ENCODE results near the gene CEP41. TPM values are rescaled to one million over a fixed set of nuclear protein-coding genes. Genes with fewer than 3 reads are reported as not detected.

The CEP41 gene
- total RNA-seq, 1 donor from 2014 or later = 10.0 TPM

DNA sequence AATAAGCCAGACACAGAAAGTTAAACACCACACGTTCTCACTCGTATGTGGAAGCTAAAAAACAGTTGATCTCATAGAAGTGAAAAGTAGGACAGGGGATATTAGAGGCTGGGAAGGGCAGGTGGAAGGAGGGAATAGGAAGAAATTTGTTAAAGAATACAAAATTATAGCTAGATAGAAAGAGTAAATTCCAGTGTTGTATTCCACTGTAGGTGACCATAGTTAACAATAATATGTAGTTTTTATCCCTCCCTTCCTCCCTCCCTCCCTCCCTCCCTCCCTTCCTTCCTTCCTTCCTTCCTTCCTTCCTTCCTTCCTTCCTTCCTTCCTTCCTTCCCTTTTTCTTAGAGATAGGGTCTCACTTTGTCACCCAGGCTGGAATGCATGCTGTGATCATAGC lies 31.2 kb upstream of the CEP41 start:
- DNase-seq (no peak), ATAC-seq (no peak)
- Histone ChIP-seq H3K4me1 (no peaks in the 10 kb centered on the region), H3K27me3 (ENCODE audit: low read depth) (no peaks in the 10 kb centered on the region), H3K9me3 (no peaks in the 10 kb centered on the region), H3K36me3 (no peaks in the 10 kb centered on the region), H3K4me3 (no peak overlapping the region), H3K27ac (no peak overlapping the region)
- TF ChIP-seq, protein P1, sequence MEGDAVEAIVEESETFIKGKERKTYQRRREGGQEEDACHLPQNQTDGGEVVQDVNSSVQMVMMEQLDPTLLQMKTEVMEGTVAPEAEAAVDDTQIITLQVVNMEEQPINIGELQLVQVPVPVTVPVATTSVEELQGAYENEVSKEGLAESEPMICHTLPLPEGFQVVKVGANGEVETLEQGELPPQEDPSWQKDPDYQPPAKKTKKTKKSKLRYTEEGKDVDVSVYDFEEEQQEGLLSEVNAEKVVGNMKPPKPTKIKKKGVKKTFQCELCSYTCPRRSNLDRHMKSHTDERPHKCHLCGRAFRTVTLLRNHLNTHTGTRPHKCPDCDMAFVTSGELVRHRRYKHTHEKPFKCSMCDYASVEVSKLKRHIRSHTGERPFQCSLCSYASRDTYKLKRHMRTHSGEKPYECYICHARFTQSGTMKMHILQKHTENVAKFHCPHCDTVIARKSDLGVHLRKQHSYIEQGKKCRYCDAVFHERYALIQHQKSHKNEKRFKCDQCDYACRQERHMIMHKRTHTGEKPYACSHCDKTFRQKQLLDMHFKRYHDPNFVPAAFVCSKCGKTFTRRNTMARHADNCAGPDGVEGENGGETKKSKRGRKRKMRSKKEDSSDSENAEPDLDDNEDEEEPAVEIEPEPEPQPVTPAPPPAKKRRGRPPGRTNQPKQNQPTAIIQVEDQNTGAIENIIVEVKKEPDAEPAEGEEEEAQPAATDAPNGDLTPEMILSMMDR (IDR thresholded peaks at IDR 0.05) = no peak
- intact Hi-C loops (cut with DNase I) = no loop called here

DNA sequence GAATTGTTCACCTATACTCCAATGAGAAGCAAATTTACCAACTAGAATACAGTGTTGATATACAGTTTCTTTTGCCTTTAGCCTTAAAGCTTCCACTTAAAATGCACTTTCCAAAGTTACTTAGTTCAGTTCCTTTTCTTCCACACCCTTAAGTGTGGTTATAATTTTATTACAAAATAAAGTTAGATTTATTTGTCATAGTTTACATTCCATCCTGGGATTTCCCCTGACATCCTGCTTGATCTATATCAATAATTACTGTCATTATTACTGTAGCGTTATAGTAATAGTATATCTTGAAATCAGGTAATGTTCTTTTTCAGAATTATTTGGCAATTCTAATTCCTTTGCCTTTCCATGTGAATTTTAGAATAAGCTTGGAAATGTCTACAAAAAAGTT lies 27.8 kb upstream of the CEP41 start:
- intact Hi-C loops (cut with DNase I) = no loop called here
- no peak for ATAC-seq
- no peaks in the 10 kb centered on the region for H3K36me3 ChIP-seq

DNA sequence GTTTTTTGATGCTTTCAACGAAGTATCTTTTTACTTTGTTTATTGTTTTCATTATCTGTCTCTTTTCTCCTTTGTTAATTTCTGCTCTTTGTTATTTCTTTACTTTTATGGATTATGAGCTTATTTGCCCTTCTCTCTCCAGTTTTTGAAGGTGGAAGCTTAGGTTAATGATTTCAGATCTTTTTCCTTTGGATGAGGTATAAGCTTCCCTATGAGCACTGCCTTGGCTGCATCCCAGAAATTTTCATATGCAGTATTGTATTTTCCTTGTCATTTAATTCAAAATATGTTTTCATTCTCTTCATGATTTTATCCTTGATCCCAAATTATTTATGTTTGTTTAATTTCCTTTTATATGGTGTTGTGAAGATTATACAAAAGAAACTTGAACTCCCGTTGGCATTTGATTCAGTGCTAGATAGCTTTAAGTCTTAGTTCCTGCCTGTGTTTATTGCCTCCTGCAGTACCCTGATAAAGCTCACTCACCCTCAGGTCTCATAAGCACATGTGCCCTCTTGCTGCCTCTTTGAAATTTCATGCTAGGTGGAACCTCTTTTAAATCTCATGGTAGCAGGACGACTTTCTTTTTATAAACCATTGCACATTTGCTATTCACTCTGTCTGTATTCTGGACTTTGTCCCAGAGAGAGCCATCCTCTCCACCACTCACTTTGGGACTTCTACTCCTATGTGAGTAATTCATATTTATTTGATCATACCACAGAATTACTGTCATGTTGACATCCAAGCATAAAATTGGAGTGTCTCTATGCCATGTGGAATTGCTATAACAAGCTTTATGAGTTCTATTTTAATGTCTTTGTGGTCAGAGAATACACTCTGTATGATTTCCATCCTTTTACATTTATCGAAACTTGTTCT lies 23.0 kb upstream of the CEP41 start:
- ATAC-seq (no peak), DNase-seq (no peak)
- intact Hi-C loops (cut with DNase I) = no loop called here
- Histone ChIP-seq H3K4me1 (no peaks in the 10 kb centered on the region), H3K27ac (no peak overlapping the region), H3K36me3 (no peaks in the 10 kb centered on the region), H3K9me3 (peaks cover 10% of the 10 kb centered on the region), H3K4me3 (no peak overlapping the region), H3K27me3 (ENCODE audit: low read depth) (no peaks in the 10 kb centered on the region)
- TF ChIP-seq, protein P1 (IDR thresholded peaks at IDR 0.05) = no peak

More for the DNA sequence above, 27.8 kb upstream of the CEP41 start:
- no peak for DNase-seq
- Histone ChIP-seq H3K9me3 (no peaks in the 10 kb centered on the region), H3K27ac (no peak overlapping the region), H3K4me3 (no peak overlapping the region), H3K27me3 (ENCODE audit: low read depth) (no peaks in the 10 kb centered on the region), H3K4me1 (no peaks in the 10 kb centered on the region)
- TF ChIP-seq, protein P1 (IDR thresholded peaks at IDR 0.05) = no peak

DNA sequence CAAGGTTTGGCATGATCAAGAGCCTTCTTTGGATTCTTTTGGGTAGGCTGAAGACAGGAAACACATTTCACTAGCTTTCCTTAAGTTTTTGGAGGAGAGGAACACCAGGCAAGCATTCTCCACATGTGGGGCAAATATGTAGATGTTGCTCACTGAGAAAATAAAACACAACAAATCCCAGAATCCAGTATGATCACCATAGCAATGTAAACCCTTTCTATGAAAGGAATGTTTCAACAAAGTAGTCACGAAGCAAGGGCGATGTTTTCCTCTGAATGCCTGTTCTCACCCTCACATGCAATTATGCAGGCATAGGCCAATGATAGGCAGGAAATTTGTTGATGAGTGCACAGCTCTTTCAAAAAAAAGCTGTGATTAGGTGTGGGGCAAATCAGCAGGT lies 20.5 kb upstream of the CEP41 start:
- no peaks in the 10 kb centered on the region for H3K36me3 ChIP-seq
- ATAC-seq (no peak), DNase-seq (no peak)
- TF ChIP-seq, protein P1 (IDR thresholded peaks at IDR 0.05) = no peak
- H3K4me1 ChIP-seq = no peaks in the 10 kb centered on the region
- H3K4me3 ChIP-seq = no peak overlapping the region
- H3K27ac ChIP-seq = no peak overlapping the region
- H3K9me3 ChIP-seq = peaks cover 10% of the 10 kb centered on the region
- H3K27me3 ChIP-seq (ENCODE audit: low read depth) = no peaks in the 10 kb centered on the region
- intact Hi-C loops (cut with DNase I) = no loop called here

DNA sequence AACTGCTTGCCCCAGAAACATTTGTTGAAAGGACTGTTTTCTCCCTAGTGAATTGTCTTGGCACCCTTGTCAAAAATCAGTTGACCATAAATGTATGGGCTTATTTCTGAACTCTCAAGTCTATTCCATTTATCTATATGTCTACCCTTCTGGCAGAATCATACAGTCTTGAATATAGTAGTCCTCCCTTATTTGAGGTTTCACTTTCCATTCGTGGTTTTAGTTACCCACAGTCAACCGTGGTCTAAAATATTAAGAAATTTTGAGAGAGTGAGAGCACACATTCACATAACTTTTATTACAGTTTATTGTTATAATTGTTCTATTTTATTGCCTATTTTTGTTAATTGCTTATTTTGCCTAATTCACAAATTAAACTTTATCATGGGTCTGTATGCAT lies 17.4 kb upstream of the CEP41 start:
- H3K27ac ChIP-seq = no peak overlapping the region
- H3K4me3 ChIP-seq = no peak overlapping the region
- H3K9me3 ChIP-seq = peaks cover 10% of the 10 kb centered on the region
- TF ChIP-seq, protein P1 (IDR thresholded peaks at IDR 0.05) = no peak
- H3K27me3 ChIP-seq (ENCODE audit: low read depth) = no peaks in the 10 kb centered on the region
- no peaks in the 10 kb centered on the region for H3K36me3 ChIP-seq
- H3K4me1 ChIP-seq = no peaks in the 10 kb centered on the region
- DNase-seq (no peak), ATAC-seq (no peak)
- intact Hi-C loops (cut with DNase I) = no loop called here

Data from lower lobe of right lung (tissue), 2 donors.